Measurements from ENCODE around the gene POU2F3.

POU2F3 gene

DNA sequence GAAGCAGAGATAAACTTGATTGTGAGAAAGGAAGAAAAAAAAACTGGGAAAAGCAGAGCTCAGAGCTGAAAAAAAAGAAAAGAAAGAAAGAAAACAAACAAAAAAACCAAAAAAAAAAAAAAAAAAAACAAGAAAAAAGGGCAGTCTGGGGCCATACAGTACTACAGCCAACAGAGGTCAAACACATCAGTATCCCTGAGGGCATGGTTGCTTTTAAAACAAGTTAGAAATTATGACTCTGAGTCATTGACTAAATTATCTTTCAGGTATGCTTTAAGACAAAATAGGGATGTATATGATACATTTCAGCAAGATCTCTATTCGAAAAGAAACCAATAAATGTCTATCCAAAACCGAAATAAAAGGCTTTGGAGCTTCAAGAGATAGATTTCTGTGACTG, 48.1 kb downstream of the POU2F3 start:
- no peak for DNase-seq

GRCh38 chr11:120289426-120289825, 49.5 kb downstream of the POU2F3 start:
- no peak for DNase-seq

DNA sequence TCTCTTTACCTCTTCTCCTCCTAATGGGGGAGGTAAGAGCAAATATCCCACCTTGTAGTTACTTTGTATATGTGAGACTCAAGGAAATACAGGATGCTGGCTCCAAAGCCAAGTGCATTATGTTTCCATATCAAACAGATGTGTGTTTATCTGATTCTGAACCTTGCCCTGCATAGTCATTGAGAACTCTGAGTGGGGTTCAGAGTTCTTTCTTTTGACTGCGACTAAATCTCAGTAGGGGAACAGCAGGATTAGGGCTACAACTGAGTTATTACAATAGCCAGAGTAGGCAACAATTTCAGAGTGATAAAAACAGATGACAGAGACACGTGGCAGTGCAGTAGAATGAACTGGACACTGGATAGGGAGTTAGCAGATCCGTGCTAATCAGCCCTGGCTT, 51.0 kb downstream of the POU2F3 start:
- DNase-seq = no peak

GRCh38 chr11:120293038-120293800, 53.3 kb downstream of the POU2F3 start:
- DNase-seq = no peak

DNA sequence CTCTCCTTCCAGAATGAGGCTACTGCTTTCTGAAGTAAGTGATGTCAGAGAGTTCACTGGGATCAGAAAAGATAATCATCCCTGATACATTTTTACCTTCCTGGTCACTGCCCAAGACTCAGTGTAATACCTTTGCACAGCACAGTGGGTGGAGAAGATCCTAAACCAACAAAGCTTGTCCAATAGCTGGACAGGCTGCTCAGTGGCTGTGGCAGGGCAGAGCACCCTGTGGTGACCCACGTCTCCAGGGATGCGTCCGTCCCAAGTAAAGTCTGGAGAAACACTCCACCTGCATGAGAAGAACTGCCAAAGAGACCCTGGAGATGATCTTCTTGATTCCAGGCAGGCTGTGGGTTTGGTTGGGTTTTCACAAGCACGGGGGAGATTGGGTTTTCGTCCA, 54.2 kb downstream of the POU2F3 start:
- no peak for DNase-seq

GRCh38 chr11:120295099-120295498, 55.2 kb downstream of the POU2F3 start:
- DNase-seq = no peak

GRCh38 chr11:120296554-120296953, 56.6 kb downstream of the POU2F3 start:
- no peak for DNase-seq

DNA sequence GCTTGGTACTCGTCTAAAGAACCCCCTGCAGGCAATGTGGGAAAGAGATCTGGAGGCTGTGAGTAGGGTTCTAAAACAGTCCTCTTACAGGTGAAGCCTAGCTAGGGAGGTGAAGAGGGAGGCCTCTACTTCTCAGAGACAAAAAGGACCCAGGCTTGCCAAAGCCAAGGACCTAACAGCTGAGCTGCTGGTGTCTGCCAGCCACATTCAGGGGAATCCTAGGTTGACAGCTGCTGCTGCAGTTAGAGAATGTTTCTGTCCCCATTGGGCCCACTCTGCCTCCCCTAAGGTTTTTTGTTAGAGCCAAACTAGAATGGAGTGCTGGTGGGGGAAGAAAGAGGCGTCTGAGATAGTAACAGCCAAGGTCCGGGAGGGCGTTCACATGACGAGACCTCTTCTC, 58.5 kb downstream of the POU2F3 start:
- DNase-seq = no peak

DNA sequence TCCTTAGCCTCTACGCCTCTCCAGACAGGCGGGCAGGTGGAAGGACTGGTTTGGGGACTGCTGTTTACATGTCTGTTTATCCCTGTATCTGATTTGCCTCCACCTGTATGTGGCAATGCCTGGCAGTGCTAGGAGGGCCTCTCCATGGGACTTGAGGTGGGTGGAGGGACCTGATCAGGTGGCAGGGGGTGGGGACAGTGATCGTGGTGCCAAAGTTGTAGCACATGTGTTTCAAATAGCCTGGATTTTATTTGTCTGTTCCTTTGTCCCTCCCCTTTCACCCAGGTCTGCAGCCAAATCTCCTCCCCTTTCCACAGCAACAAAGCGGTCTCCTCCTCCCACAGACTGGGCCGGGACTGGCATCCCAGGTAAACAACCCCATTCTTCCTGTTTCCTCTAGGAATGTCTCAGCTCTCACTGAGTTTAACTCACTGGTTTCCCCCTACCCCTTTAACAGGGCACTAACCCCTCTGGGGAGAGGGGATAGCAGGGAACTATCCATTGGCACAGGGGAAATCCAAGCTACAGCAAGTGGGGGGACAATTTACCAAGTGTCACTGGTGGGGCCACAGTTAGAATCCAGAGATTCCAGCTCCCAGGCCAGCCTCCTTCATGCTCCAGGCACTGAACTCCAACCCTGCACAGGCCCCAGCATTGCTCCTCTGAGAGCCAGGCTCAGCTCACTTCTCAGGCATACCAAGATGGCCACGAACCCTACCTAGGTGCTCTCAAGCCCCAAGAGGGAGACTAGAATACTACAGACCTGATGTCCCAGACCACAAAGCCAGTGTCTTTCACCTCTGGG, 62.3 kb downstream of the POU2F3 start:
- no peak for DNase-seq

DNA sequence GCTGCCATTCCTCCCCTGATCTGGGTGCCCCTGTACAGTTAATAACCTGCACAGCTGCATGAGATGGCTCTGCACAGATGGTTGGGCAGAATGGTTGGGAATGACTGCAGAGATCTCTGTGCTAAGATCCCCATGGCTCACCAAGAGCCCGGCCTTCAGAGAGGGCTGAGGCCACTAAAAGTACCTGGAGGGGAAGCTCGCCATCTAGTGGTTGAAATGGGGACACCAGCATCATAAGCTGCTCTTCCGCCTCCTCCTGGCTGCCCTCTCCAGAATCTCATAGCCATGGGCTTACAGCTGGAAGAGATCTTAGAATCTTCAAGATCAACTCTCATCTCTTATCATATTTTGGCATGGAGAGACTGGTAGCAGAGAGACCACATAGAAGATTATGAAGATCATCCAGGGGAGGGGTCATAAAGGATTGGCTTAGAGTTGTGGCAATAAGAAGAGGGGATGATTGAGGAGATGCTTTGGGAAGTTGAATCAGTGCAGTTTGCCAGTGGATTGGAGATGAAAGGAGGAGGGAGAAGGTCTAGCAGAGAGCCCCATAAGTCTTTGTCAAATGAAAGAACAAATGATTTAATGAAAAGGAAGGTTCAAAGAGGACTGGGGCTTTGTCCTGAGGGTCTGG, 63.2 kb downstream of the POU2F3 start:
- no peak for DNase-seq

DNA sequence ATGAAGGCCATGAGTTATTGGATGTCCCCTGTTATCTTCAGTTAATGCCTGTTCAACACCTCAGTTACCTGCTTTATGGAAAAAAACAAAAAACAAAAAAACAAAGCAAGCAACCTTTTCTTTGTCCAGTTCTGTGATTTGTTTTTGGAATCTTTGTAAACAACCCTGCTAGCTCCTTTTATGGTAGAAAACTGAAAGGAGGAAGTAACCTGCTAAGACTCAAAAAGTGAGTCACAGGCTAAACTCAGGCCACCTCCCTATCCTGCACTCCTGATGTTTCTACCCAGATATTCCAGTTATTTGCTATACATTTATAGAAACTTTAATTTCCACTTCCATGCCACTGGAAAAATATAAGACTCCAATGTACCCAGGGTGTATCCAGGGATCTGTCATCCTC, 64.6 kb downstream of the POU2F3 start:
- no peak for DNase-seq

DNA sequence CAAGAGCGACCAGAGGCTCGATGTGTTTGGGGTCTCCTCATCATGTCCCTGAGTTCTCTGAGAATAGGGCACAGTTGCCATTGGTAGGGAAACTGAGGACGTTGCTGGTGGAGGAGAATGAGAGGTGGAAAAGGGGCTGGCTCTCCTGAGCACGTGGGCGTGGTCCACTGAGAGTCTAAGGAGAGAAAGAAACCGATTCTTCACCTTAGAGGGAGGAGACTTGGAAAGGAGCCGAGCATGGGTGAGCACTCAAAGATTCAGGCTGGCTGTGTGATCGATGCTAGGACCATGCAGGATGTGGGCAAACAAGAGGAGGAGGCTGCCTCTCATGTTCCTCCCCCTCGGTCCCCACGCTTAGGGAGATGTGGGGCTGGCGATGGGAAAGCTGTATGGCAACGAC, 65.3 kb downstream of the POU2F3 start:
- no peak for DNase-seq

DNA sequence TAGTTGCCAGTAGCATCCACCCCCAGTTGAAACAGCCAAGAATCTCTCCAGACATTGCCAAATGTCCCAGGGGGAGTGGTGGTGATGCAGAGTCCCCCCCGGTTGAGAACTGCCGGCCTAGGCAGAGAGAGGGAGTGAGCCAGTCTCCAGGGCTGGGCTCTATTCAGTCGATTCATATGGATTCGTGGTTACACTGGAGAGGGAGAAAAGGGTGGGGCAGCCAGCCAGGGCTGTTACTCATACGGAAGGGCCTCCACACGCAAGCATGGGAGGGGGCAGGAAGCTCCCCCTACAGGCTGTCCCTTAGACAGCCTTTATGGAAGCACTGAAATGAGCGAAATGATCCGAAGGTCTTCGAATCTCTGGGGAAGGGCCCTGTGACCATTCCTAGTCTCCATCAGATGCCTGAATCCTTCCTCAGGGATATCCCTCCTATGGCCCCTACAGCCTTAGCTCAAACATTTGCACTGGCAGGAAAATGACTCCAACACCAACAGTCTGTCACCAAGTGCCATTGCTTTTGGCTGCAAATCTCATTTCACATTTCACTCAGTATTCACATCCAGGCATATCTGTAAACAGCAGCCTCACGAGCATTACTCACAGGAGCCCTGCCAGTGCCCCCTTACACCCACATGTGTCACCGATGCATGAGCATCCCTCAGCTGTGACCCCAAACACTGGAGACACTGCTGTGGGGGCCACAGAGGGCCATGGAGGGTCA, 66.7 kb downstream of the POU2F3 start:
- no peak for DNase-seq

- no peak for DNase-seq
These were observed 67.5 kb downstream of the POU2F3 start for GRCh38 chr11:120307476-120307875.

GRCh38 chr11:120308081-120308480, 68.1 kb downstream of the POU2F3 start:
- DNase-seq = no peak

- DNase-seq = no peak
These were observed 70.9 kb downstream of the POU2F3 start for GRCh38 chr11:120310870-120311269.

GRCh38 chr11:120314861-120315260, 74.9 kb downstream of the POU2F3 start:
- DNase-seq = no peak

DNA sequence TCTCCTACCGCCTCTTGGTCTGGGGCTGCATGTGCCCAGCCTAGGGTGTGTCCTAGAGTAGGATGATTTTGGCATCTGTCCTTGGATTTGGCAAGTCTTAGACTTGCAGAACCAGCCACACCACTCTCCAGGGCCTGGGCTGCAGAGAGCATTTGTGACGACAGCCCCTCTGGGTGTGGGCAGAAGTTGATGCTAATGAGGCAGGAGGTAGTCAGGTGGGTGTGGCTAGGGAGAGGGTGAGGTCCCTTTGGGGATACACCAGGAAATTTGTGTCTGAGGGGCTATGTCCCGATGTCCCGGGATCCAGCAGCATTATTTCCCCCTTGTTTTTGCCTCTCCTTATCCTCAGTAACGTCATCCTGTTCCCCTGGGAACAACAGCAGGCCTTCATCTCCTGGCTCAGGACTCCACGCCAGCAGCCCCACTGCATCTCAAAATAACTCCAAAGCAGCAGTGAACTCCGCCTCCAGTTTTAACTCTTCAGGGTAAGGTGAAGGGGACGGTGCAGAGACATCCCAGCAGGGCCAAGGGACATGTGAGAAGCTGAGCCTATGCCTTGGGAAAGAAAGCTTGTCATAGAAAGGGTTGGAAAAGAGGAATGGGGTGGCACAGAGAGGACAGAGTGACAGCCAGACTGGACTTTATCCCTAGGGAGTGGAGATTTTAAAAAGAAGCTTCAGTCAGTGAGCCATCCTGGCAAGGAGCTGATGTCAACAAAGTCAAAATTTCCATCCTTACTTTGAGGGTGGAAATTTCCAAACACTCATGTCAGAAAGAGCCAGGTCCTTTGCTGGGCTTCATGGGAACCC, 77.1 kb downstream of the POU2F3 start:
- no peak for DNase-seq

- no peak for DNase-seq
These were observed 77.9 kb downstream of the POU2F3 start for GRCh38 chr11:120317689-120318480.

DNA sequence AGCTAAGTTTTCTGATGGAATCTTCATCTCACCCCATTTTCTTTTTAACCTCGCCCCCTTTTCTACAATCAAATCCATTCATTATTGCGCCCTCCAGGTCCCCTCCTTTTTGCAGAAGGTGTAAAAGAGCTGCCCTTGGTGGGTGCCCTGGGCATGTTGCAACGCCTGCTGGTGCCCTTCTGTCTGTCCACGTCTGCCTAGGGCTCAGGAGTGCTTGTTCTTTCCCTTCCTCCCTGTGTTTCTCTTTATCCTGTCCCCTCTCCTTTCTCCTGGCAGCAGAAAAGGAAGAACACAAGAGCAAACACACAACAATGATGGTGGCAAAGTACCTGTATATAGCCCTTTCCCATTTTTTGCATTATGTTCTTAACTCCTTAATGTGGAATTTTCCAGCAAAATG, 79.0 kb downstream of the POU2F3 start:
- no peak for DNase-seq

All from cerebellar nuclear complex (tissue), 1 donor.